GM21528 (cell line): ENCODE measurements around the gene ECEL1.
"Not testable (repeated sequence)": the region's sequence is repeated elsewhere in the genome, so short reads cannot be mapped to it uniquely, and the experiment has no call there.

Experiments used
- ATAC-seq: cut with Tn5 transposase; IDR thresholded peaks from one replicate; pipeline ENCODE4 v1.9.1; 2021; ENCODE audit warnings: mild to moderate bottlenecking, moderate library complexity; ENCODE audit not compliant: unreplicated experiment, low FRiP score

Gene ECEL1

GRCh38 chr2:232446266-232446777 lies 41.3 kb downstream of the ECEL1 start:
- not testable (repeated sequence) for ATAC-seq

DNA sequence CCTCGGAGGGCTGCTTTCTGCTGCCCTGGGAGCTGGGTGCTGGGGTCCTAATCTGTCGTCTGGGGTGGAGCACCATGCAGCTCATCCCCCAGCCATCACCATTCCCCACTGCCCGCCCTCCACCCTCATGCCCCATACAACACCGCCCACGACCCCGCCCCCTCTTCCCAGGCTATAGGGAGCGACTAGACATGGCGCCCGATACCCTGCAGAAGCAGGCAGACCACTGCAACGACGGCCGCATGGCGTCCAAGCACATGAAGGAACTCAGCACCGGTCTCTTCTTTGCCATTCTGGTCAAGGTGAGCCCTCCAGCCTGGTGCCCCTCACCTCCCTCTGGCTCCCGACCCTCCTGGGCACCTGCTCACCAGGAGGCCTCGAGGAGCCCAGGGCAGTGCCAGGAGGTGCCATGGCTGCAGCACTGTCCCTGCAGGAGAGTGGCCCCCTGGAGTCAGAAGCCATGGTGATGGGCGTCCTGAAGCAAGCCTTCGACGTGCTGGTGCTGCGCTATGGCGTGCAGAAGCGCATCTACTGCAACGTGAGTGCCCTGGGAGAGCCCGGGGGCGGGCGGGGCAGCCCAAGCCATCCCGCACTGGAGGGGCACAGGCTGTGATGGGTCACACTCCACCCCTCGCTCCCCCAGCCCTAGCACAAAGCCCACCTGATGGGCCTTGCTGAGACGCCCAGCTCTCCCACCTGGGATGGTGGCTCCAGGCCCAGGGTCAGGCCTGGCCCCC lies 42.3 kb downstream of the ECEL1 start:
- ATAC-seq = not testable (repeated sequence)

GRCh38 chr2:232444409-232445148 lies 43.1 kb downstream of the ECEL1 start:
- ATAC-seq = no peak

- not testable (repeated sequence) for ATAC-seq
Measured at GRCh38 chr2:232443669-232444408, 43.8 kb downstream of the ECEL1 start.

DNA sequence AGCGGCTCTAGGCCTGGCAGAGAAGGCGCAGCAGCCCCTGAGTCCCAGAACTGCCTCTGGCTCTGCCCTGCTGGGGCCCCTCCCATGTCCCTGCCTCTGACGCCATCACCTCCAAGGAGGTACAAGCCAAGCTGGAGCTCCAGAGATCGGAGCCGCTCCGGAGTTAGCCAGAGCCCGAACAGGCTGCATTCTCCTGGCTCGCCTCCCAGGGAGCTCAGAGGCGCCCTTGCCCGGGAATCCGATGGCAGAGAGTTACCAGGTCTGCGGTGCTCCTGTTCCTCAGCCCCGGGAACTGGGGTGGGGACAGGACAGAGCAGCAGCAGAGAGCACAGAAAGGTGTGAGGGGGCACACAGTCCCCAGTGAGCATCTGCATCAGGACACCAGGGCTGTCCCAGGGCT lies 44.6 kb downstream of the ECEL1 start:
- ATAC-seq = not testable (repeated sequence)

DNA sequence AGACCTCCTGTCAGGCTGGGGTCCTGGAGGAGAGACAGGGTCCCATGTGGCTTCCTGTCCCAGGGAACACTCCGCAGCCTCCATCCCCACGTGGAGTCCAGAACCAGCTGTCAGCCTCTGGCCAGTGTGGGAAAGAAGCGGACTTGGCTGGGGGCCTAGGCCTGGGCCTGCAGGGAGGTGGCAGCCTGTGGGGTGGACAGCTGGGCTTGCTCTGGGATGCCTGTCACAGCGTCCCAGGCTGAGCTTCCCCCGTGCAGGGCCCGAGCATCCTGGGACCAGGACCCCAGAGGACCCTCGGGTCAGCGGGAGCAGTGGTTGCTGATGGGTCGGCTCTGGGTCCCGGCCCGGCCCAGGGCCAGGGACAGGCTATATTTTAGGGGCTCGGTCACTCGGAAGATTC lies 45.2 kb downstream of the ECEL1 start:
- ATAC-seq = not testable (repeated sequence)

- ATAC-seq = not testable (repeated sequence)
Measured at GRCh38 chr2:232441922-232442321, 45.7 kb downstream of the ECEL1 start.

- ATAC-seq = no peak
Measured at GRCh38 chr2:232441147-232441651, 46.4 kb downstream of the ECEL1 start.

GRCh38 chr2:232440220-232441018 lies 47.2 kb downstream of the ECEL1 start:
- ATAC-seq = peak; percentile 79

DNA sequence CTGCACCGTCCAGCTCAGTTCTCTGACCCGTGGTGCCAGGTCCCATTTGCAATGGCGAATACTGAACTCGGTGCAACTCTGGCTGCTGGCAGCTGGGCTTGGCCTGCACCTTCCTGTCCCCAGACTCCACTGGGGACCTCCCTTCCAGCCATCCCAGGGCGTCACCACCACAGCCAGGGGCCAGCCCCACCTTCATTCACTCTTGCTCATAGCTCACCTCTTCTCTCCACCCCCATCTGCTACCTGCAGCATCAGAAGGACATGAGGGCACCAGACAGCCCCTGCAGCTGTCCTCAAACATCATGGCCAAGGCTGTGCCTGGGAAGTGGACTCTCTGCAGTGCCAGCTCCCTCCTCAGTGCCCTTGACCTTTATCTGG lies 47.9 kb downstream of the ECEL1 start:
- no peak for ATAC-seq

DNA sequence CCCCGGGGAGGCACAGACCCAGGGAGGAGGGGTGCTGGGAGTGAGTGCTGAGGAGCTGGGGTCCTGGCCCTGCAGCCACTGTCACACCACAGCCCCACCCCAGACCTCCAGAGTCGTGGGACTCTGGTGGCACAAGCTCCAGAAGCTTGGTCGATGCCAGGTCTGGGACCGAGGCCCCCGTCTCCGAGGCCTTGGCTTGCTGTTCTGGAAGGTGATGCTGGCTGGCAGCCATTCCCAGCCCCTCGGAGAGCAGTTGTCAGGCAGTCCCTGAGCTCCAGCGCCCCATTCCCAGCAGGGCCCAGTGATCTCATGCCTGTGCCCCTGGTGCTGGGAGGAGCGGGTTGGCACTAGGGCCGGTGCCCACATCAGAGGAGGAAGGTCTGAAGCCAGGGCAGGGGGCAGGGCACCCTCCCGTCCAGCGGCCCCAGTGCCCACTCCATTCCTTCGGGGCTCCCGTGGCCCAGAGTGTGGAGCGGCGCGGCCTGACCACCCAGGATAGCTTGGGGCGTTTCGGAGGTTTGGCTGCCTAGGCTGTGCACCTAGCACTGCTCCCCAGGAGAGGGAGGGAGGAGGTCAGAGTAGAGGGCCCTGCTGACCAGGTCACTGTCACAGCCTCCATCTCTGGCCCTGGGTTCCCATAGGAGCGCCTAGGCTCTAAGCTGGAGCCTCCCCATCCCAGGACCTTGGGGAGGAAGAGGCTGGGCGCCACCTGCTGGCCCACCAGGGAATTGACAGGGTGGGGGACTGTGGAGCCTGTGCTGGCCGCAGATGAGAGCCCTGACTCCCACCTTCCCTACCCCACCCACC lies 48.5 kb downstream of the ECEL1 start:
- ATAC-seq = no peak

DNA sequence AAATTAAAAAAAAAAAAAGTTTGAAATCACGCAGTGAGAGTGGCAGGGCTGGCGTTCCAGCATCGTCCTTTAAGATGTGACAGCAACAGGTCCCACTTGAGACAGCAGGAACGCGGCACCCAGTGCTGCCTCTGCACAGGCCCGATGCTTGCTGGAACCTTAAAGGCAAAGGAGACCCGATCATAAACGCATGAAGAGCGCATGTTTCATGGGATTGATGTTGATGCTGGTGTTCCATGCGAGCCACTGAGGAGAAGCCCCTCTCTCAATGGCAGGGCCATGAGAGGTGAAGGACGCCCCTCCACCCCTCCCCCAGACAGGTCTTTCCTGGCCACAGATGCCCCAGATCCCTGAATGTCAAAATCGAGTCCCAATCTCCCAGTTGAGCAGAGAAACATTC lies 49.5 kb downstream of the ECEL1 start:
- ATAC-seq = no peak

- no peak for ATAC-seq
Measured at GRCh38 chr2:232437195-232437571, 50.5 kb downstream of the ECEL1 start.

DNA sequence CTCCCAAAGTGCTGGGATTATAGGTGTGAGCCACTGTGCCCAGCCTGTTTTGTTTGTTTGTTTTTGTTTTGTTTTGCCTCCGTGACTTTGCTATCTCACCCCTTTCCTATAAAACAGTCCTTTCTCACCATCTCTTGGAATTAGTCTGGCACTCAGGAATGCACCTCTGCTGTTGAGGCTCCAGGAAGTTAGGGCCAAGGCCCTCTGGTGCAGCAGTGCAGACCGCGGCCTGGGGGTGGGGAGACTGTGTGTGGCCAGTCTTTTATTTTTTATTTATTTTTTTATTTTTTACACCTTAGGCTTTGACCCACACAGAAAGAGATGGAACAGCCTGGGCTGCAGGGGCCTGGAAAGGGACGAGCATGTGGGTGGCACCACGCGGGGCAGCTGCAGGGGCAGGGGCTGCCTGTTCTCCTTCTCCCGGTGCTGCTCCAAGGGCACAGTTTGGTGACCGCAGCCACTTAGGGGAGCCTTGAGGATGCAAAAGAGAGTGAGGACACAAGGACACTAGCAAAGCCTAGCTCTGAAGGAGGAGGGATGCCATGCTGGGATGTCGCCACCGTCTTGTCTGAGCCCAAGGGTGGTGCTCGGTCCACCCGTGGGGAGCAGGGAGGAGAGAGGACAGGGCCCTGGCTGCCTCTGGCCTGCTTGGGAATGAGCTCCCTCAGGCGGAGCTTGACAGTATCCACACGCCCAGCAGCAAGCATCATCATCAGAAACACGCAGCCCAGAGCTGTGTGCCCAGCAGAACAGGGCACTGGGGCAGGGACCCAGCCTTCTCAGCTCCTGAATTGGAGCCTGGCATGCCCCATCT lies 51.0 kb downstream of the ECEL1 start:
- no peak for ATAC-seq

DNA sequence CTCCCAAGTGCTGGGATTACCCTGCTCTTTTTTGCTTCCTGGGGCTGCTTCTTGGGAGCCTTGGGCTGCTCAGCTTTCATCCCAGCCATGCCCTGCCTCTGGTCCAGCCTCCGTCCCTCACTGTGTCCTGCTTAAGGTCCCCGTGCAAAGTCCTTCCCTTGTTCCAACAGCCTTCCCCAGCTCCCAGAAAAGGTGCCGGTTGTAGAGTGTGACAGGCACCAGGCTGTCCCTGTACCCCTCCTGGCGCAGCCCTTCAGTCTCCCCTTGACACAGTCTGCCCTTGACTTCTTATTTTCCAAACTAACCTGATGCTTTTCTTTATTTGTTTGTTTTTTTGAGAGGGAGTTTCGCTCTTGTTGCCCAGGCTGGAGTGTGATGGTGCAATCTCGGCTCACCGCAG lies 51.8 kb downstream of the ECEL1 start:
- ATAC-seq = no peak

GRCh38 chr2:232435375-232435648 lies 52.3 kb downstream of the ECEL1 start:
- no peak for ATAC-seq

DNA sequence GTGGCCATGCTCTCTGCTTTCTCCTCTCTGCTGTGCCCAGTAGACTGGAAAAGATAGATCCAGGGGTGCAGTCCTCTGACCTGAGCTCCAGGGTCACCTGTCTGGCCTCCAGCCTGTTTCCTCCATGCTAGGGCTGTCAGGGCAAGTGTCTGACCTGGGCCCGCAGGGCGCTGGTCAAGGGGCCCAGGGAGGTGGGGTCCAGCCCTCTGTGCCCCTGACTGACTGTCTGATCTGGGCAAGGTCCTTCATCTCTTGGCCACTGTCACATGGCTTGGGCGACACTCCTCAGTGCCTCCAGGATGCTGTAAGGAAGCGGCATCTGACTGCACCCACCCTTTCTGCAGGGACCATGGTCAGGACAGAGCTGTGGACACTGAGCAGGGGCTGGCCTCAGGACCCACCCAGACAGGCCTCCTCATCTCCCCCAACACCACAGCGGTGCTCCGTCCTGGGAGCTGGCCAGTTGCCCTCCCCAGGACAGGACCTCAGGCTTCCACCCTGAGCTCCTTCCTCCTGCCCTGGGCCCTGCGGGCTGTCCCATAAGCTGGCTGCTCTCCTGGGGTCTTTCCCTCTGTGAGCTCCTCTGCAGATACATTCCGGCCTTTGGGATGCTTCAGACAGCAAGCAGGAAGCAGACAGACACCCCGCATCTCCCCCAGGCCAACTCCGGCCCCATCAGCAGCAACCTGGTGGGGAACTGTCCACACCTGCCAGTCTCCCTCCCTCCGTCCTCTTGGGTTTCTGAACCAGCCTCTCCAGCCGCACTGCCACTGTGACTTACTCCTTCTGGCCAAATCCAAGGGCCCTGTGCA lies 52.9 kb downstream of the ECEL1 start:
- ATAC-seq = no peak

DNA sequence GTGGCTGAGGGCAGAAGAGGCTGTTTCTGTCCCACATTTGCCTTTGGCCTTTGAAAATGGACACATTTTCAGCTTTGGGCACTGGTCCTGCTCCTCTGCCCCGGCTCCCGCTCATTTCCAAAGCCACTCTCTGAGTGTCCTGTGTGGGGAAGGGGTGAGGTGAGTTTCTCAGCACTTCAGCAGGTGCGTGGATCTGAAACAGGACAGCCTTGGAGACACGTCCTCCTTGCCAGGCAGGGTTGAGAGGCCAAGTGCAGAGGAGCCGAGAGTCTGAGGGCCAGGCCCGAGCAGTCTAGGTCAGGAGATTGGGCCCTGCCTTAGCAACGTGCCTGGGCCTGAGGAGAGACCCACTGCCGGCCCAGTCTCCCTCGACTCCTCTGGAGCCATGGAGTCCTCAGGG lies 53.5 kb downstream of the ECEL1 start:
- no peak for ATAC-seq
